IMR-90 (cell line): ENCODE results near the gene KAT6B. TPM values are rescaled to one million over a fixed set of nuclear protein-coding genes. Genes with fewer than 3 reads are reported as not detected.

Experiments used
- ATAC-seq: fragments of 200-7000 bp; cut with Tn5 transposase; 2 replicates; pipeline ENCODE4 v1.9.1; 2020; ENCODE audit warnings: low read depth, mild to moderate bottlenecking, moderate library complexity
- BruUV-seq: library from RNA; stranded (reverse); fragments of 400-500 nt; replicated peaks from 2 replicates; lab custom pipeline; 2021; lab: Mats Ljungman, UMichigan
- CTCF ChIA-PET: fragments of 300-600 bp; formaldehyde crosslinking; extraction: SDS; loops from one replicate; lab custom pipeline; 2021; ENCODE audit warnings: antibody characterized with exemption; lab: Yijun Ruan, JAX
- POLR2A ChIA-PET: fragments of 300-600 bp; sonication (Branson Sonifier 250); formaldehyde crosslinking; loops from one replicate; lab custom pipeline; 2022; ENCODE audit warnings: antibody characterized with exemption; ENCODE audit not compliant: unreplicated experiment; lab: Charles Lee
- DNase-seq: peaks from one replicate; pipeline ENCODE4 v3.0.0; 2013
- H2AFZ ChIP-seq: replicated peaks from 2 replicates; pipeline ENCODE3; 2013; ENCODE audit warnings: low read length, mild to moderate bottlenecking; ENCODE audit not compliant: poor library complexity
- H2AK5ac ChIP-seq: 2 replicates; pipeline ENCODE4 v1.6.1; 2013; ENCODE audit warnings: low read depth, low read length, inconsistent platforms
- H2AK9ac ChIP-seq: replicated peaks from 2 replicates; pipeline ENCODE3; 2013; ENCODE audit warnings: mild to moderate bottlenecking, low read depth, low read length, moderate library complexity; ENCODE audit not compliant: poor library complexity
- H2BK120ac ChIP-seq: 2 replicates; pipeline ENCODE4 v1.6.1; 2013; ENCODE audit warnings: low read depth, low read length, inconsistent platforms
- H2BK15ac ChIP-seq: 3 replicates; pipeline ENCODE4 v1.6.1; 2013; ENCODE audit warnings: low read depth, low read length, inconsistent platforms
- H2BK20ac ChIP-seq: 2 replicates; pipeline ENCODE4 v1.6.1; 2013; ENCODE audit warnings: low read depth, mild to moderate bottlenecking, inconsistent platforms, low read length, moderate library complexity
- H2BK5ac ChIP-seq: 2 replicates; pipeline ENCODE4 v1.6.1; 2013; ENCODE audit warnings: mild to moderate bottlenecking, low read depth, low read length, inconsistent platforms; ENCODE audit not compliant: poor library complexity, severe bottlenecking
- H3K14ac ChIP-seq: replicated peaks from 2 replicates; pipeline ENCODE4 v1.6.1; 2013; ENCODE audit warnings: low read depth, low read length, inconsistent platforms
- H3K18ac ChIP-seq: 2 replicates; pipeline ENCODE4 v1.6.1; 2013; ENCODE audit warnings: low read depth, low read length, control low read depth
- H3K23ac ChIP-seq: 2 replicates; pipeline ENCODE4 v1.6.1; 2013; ENCODE audit warnings: low read depth, low read length, inconsistent platforms
- H3K27ac ChIP-seq: 2 replicates; pipeline ENCODE4 v1.5.1; 2013; ENCODE audit warnings: mild to moderate bottlenecking, control low read depth, low read length; ENCODE audit not compliant: insufficient read depth
- H3K27me3 ChIP-seq: 2 replicates; pipeline ENCODE4 v1.6.1; 2013; ENCODE audit warnings: low read length; ENCODE audit not compliant: control insufficient read depth, insufficient read depth
- H3K36me3 ChIP-seq: 2 replicates; pipeline ENCODE4 v1.6.1; 2013; ENCODE audit warnings: low read length, mixed read lengths; ENCODE audit not compliant: control insufficient read depth, insufficient read depth
- H3K4ac ChIP-seq: 2 replicates; pipeline ENCODE4 v1.6.1; 2013; ENCODE audit warnings: low read depth, low read length, inconsistent platforms
- H3K4me1 ChIP-seq: 2 replicates; pipeline ENCODE4 v1.6.1; 2013; ENCODE audit warnings: low read length, mixed read lengths; ENCODE audit not compliant: control insufficient read depth, insufficient read depth
- H3K4me2 ChIP-seq: 2 replicates; pipeline ENCODE4 v1.6.1; 2013; ENCODE audit warnings: low read depth, mild to moderate bottlenecking, control low read depth, low read length, moderate library complexity
- H3K4me3 ChIP-seq: 2 replicates; pipeline ENCODE4 v1.5.1; 2013; ENCODE audit warnings: low read depth, mild to moderate bottlenecking, control low read depth, low read length, moderate library complexity; ENCODE audit not compliant: insufficient read depth
- H3K56ac ChIP-seq: 2 replicates; pipeline ENCODE4 v1.6.1; 2013; ENCODE audit warnings: low read length, inconsistent platforms; ENCODE audit not compliant: insufficient read depth; ENCODE audit errors: extremely low read depth
- H3K79me1 ChIP-seq, 2 experiments: 2 replicates each; pipeline ENCODE4 v1.6.1; 2013; ENCODE audit warnings: low read length in 2 of 2, inconsistent platforms in 1 of 2, low read depth in 1 of 2
- H3K9ac ChIP-seq: 2 replicates; pipeline ENCODE4 v1.6.1; 2013; ENCODE audit warnings: low read depth, low read length, control low read depth
- H3K9me1 ChIP-seq: 2 replicates; pipeline ENCODE4 v1.6.1; 2013; ENCODE audit warnings: low read length, inconsistent platforms; ENCODE audit not compliant: insufficient read depth
- H3K9me3 ChIP-seq: 2 replicates; pipeline ENCODE4 v1.6.1; 2013; ENCODE audit warnings: low read length; ENCODE audit not compliant: control insufficient read depth, insufficient read depth
- H4K20me1 ChIP-seq: 2 replicates; pipeline ENCODE4 v1.6.1; 2013; ENCODE audit warnings: low read length, inconsistent platforms; ENCODE audit not compliant: insufficient read depth
- H4K5ac ChIP-seq: 2 replicates; pipeline ENCODE4 v1.6.1; 2013; ENCODE audit warnings: mild to moderate bottlenecking, low read depth, low read length, control low read depth
- H4K8ac ChIP-seq, 2 experiments: 2 replicates each; pipeline ENCODE4 v1.6.1; 2013; ENCODE audit warnings: low read depth in 2 of 2, low read length in 2 of 2, control low read depth in 1 of 2, inconsistent platforms in 1 of 2
- H4K91ac ChIP-seq: 2 replicates; pipeline ENCODE4 v1.6.1; 2013; ENCODE audit warnings: low read depth, low read length, inconsistent platforms; ENCODE audit not compliant: insufficient read depth
- CEBPB ChIP-seq: IDR thresholded peaks from 2 replicates; pipeline ENCODE4 v1.6.1; 2012; ENCODE audit warnings: low read depth, low read length, improper control_type of control experiment
- MXI1 ChIP-seq: IDR thresholded peaks from 2 replicates; pipeline ENCODE4 v1.6.1; 2012; ENCODE audit warnings: low read depth, mild to moderate bottlenecking, low read length, moderate library complexity, borderline replicate concordance
- POLR2A ChIP-seq: IDR thresholded peaks from 2 replicates; pipeline ENCODE4 v1.6.1; 2012; ENCODE audit warnings: mild to moderate bottlenecking, low read depth, low read length
- RAD21 ChIP-seq: IDR thresholded peaks from 2 replicates; pipeline ENCODE4 v1.6.1; 2012; ENCODE audit warnings: low read length, improper control_type of control experiment
- RCOR1 ChIP-seq: IDR thresholded peaks from 2 replicates; pipeline ENCODE4 v1.6.1; 2012; ENCODE audit warnings: mild to moderate bottlenecking, low read length, improper control_type of control experiment; ENCODE audit not compliant: insufficient replicate concordance
- RFX5 ChIP-seq: IDR thresholded peaks from 2 replicates; pipeline ENCODE4 v1.8.0; 2012; ENCODE audit warnings: low read depth, mild to moderate bottlenecking, low read length, moderate library complexity
- WGBS, 2 experiments: methylation state at CpG; one replicate each; pipeline versions ENCODE4 v1.1.5 to v1.1.7; 2013; ENCODE audit warnings: missing lambda C conversion rate in 2 of 2; ENCODE audit not compliant: insufficient read length in 1 of 2; ENCODE audit errors: extremely low coverage in 2 of 2; 5-methylcytosine and 5-hydroxymethylcytosine counted together
- dilution Hi-C: fragments of 300-500 bp; cut with HindIII; formaldehyde crosslinking; loops from one replicate; pipeline ENCODE4 v1.14.3; 2018; ENCODE audit warnings: low sequenced_read_pairs; ENCODE audit not compliant: unreplicated experiment
- in situ Hi-C: fragments of 300-500 bp; cut with MboI; formaldehyde crosslinking; loops from 3 replicates; pipeline ENCODE4 v1.14.3; 2019; ENCODE audit warnings: low sequenced_read_pairs, inconsistent platforms, mixed read lengths
- intact Hi-C: fragments of 100-400 bp; cut with micrococcal nuclease; formaldehyde crosslinking; loops from 2 replicates; pipeline ENCODE4 v1.10.0; 2022
- polyA plus RNA-seq, 3 experiments: library from polyadenylated mRNA; depleted of rRNA; stranded (reverse); fragments of >200 nt; gene quantifications; 2 replicates each; pipeline ENCODE4 v1.2.3, GENCODE V29; 2012; ENCODE audit warnings: low replicate concordance in 1 of 3
- total RNA-seq: library from RNA; depleted of rRNA; stranded (reverse); fragments of >200 nt; gene quantifications from 2 replicates; pipeline ENCODE4 v1.2.3, GENCODE V29; 2012

KAT6B gene
- total and polyA plus RNA-seq, 2 of the 4 experiments (the other 2 are of a cell fraction) = 8.8 to 28.1 TPM

DNA sequence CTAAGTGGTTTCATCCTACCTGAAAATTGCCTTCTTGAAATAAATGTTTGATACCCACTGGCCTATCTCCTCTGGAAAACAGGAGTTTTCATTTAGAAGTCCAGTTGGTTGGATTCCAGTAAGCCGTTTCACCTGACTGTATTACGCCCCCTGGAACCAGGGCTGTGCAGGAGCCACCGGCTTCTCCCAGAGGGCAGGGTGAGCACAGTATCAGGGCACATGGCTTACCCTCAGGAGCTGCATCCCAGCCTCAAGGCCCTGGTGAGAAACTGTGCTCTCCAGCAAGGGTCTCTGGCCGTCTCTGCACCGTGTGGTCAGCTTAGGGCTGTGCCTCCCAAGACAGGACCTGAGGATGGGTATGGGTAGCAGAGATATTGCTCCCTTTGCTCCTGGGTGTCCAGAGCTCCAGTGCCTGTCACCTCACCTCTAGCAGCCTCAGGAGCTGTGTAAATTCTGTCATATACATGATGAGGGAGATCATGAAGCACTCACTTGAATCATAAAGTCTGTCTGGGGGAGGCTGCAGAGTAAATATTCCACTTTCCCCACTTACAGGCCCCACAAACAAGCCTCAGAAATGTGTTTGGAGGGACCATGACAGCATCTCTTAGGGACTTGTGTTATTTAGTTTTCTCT is 175.4 kb downstream of the KAT6B start:
- Histone ChIP-seq H3K4me1 (no peaks in the 10 kb centered on the region), H2BK5ac (no peak overlapping the region), H3K9me1 (peaks cover 6% of the 10 kb centered on the region; the same call in 1 of the 2 replicates), H3K79me1 (peaks cover 0 to 17% of the 10 kb centered on the region in 2 experiments; a peak in 2 of 4 replicates), H3K9ac (no peak overlapping the region), H3K36me3 (peaks cover 19% of the 10 kb centered on the region), H2BK15ac (no peak overlapping the region), H4K20me1 (no peaks in the 10 kb centered on the region), H2AK9ac (no peak overlapping the region), H3K4me2 (no peak overlapping the region), H3K27ac (no peak overlapping the region), H3K56ac (no peak overlapping the region), H4K91ac (no peak overlapping the region), H4K8ac (no peak overlapping the region), H3K4ac (no peak overlapping the region), H4K5ac (no peak overlapping the region), H3K23ac (no peak overlapping the region), H3K18ac (no peak overlapping the region), H3K27me3 (no peaks in the 10 kb centered on the region), H3K4me3 (no peak overlapping the region), H2AFZ (no peak overlapping the region), H2BK120ac (no peak overlapping the region), H3K14ac (no peak overlapping the region), H2AK5ac (no peak overlapping the region), H2BK20ac (no peak overlapping the region), H3K9me3 (no peaks in the 10 kb centered on the region)
- DNase-seq = no peak
- in situ Hi-C loops = no loop called here
- 90% methylated on average over 2 of the region's 5 CpGs; no CpG with 5 or more reads in 1 of the 2 experiments for WGBS, 2 experiments
- ChIA-PET CTCF (no interaction called here), POLR2A (no interaction called here)
- no peak for ATAC-seq
- dilution Hi-C loops = no loop called here
- no TSS peak for BruUV-seq
- intact Hi-C loops = no loop called here
- no peak for TF ChIP-seq RCOR1
- TF ChIP-seq MXI1 = no peak
- TF ChIP-seq RFX5 = no peak
- no peak for TF ChIP-seq CEBPB
- TF ChIP-seq RAD21 = no peak
- no peak for TF ChIP-seq POLR2A
